NCI-H1417 treated with DMSO at 0.1 percent for 48 hours (cell line): Measurements from ENCODE around the gene ALG3.

ENCODE experiments used
- DNase-seq: peaks from one replicate; lab custom pipeline; 2025; lab: John Stamatoyannopoulos, UW

ALG3 gene

GRCh38 chr3:184192889-184193288, 55.9 kb downstream of the ALG3 start:
- DNase-seq: no peak
